Glutamatergic neuron (in vitro differentiated cells): ENCODE data around the gene CSF1. TPM values are rescaled to one million over a fixed set of nuclear protein-coding genes. Genes with fewer than 3 reads are reported as not detected.
"Not testable (repeated sequence)": the region's sequence is repeated elsewhere in the genome, so short reads cannot be mapped to it uniquely, and the experiment has no call there.

Source experiments
- DNase-seq: peaks from one replicate; pipeline ENCODE4 v3.0.0; 2022
- H3K27ac Mint-ChIP-seq: one replicate; pipeline ENCODE4 v1.8.0; 2020; ENCODE audit warnings: mild to moderate bottlenecking, mixed read lengths, inconsistent platforms; ENCODE audit not compliant: unreplicated experiment
- H3K27me3 Mint-ChIP-seq: one replicate; pipeline ENCODE4 v1.8.0; 2020; ENCODE audit warnings: mild to moderate bottlenecking, moderate library complexity, mixed read lengths, inconsistent platforms; ENCODE audit not compliant: unreplicated experiment
- H3K36me3 Mint-ChIP-seq: one replicate; pipeline ENCODE4 v1.8.0; 2020; ENCODE audit warnings: mild to moderate bottlenecking, mixed read lengths, inconsistent platforms; ENCODE audit not compliant: unreplicated experiment
- H3K4me1 Mint-ChIP-seq: one replicate; pipeline ENCODE4 v1.8.0; 2020; ENCODE audit warnings: mild to moderate bottlenecking, low read depth, mixed read lengths, inconsistent platforms; ENCODE audit not compliant: unreplicated experiment
- H3K4me3 Mint-ChIP-seq: one replicate; pipeline ENCODE4 v1.8.0; 2020; ENCODE audit warnings: mild to moderate bottlenecking, mixed read lengths, inconsistent platforms; ENCODE audit not compliant: unreplicated experiment
- H3K9me3 Mint-ChIP-seq: one replicate; pipeline ENCODE4 v1.8.0; 2020; ENCODE audit warnings: mild to moderate bottlenecking, moderate library complexity, mixed read lengths, inconsistent platforms; ENCODE audit not compliant: unreplicated experiment
- CTCF ChIP-seq: fragments of 200-600 bp; sonication (generic); IDR thresholded peaks from one replicate; pipeline ENCODE4 v1.5.0; 2021; ENCODE audit not compliant: partially characterized antibody, unreplicated experiment
- total RNA-seq: library from RNA; stranded (reverse); fragmentation: NEBNext Ultra II Directional; extraction: Animal tissue kit (Norgen Biotek cat#: 25700); gene quantifications from one replicate; pipeline ENCODE4 v1.2.1, GENCODE V29; 2021; ENCODE audit not compliant: unreplicated experiment

The CSF1 gene
- total RNA-seq, 1 donor from 2014 or later, result 0.59 TPM

- no peak for TF ChIP-seq CTCF
- Mint-ChIP-seq H3K4me3 (no peak overlapping the region), H3K36me3 (peaks cover 4% of the 10 kb centered on the region), H3K27ac (no peak overlapping the region), H3K9me3 (peaks cover 2% of the 10 kb centered on the region), H3K27me3 (peaks cover 2% of the 10 kb centered on the region), H3K4me1 (no peaks in the 10 kb centered on the region)
- DNase-seq, result no peak
Observed at GRCh38 chr1:109948285-109948630, 37.6 kb downstream of the CSF1 start.

GRCh38 chr1:109950038-109950437 lies 39.4 kb downstream of the CSF1 start:
- no peak for DNase-seq
- Mint-ChIP-seq H3K4me3 (no peak overlapping the region), H3K27ac (no peak overlapping the region), H3K27me3 (peaks cover 2% of the 10 kb centered on the region), H3K9me3 (peaks cover 2% of the 10 kb centered on the region), H3K36me3 (peaks cover 4% of the 10 kb centered on the region), H3K4me1 (no peaks in the 10 kb centered on the region)
- TF ChIP-seq CTCF, result no peak

GRCh38 chr1:109950509-109950908 lies 39.9 kb downstream of the CSF1 start:
- no peak for DNase-seq
- TF ChIP-seq CTCF, result no peak
- Mint-ChIP-seq H3K27ac (no peak overlapping the region), H3K27me3 (peaks cover 2% of the 10 kb centered on the region), H3K36me3 (peaks cover 4% of the 10 kb centered on the region), H3K4me3 (no peak overlapping the region), H3K9me3 (peaks cover 4% of the 10 kb centered on the region), H3K4me1 (no peaks in the 10 kb centered on the region)

- not testable (repeated sequence) for H3K36me3 Mint-ChIP-seq, H3K4me1 Mint-ChIP-seq, H3K4me3 Mint-ChIP-seq, DNase-seq, H3K27ac Mint-ChIP-seq, H3K9me3 Mint-ChIP-seq, H3K27me3 Mint-ChIP-seq
Observed at GRCh38 chr1:109951501-109951900, 40.9 kb downstream of the CSF1 start.

- Mint-ChIP-seq H3K9me3 (peaks cover 2% of the 10 kb centered on the region), H3K27ac (no peak overlapping the region), H3K4me3 (no peak overlapping the region), H3K27me3 (no peaks in the 10 kb centered on the region), H3K4me1 (no peaks in the 10 kb centered on the region), H3K36me3 (no peaks in the 10 kb centered on the region)
- TF ChIP-seq CTCF, result no peak
- no peak for DNase-seq
Observed at GRCh38 chr1:109954041-109954512, 43.4 kb downstream of the CSF1 start.

GRCh38 chr1:109959632-109959973 lies 49.0 kb downstream of the CSF1 start:
- H3K4me3 Mint-ChIP-seq, result no peak overlapping the region

More at GRCh38 chr1:109959632-109959973, 49.0 kb downstream of the CSF1 start:
- Mint-ChIP-seq H3K27ac (no peak overlapping the region), H3K9me3 (peaks cover 2% of the 10 kb centered on the region), H3K27me3 (no peaks in the 10 kb centered on the region), H3K4me1 (peaks cover 3% of the 10 kb centered on the region), H3K36me3 (no peaks in the 10 kb centered on the region)
- no peak for TF ChIP-seq CTCF
- DNase-seq, result no peak
